H9 (cell line): Measurements from ENCODE around the gene PXYLP1. TPM values are rescaled to one million over a fixed set of nuclear protein-coding genes. Genes with fewer than 3 reads are reported as not detected.
"Not testable (repeated sequence)": the region's sequence is repeated elsewhere in the genome, so short reads cannot be mapped to it uniquely, and the experiment has no call there.

ENCODE experiments used
- DNase-seq: peaks from one replicate; pipeline ENCODE4 v3.0.0-alpha.2; 2017
- H2AFZ ChIP-seq: one replicate; pipeline ENCODE4 v1.6.1; 2013; ENCODE audit warnings: mild to moderate bottlenecking, low read length, control low read depth, moderate library complexity
- H2AK5ac ChIP-seq: 2 replicates; pipeline ENCODE4 v1.6.1; 2013; ENCODE audit warnings: low read length, control low read depth, mixed read lengths; ENCODE audit not compliant: insufficient read length
- H2BK120ac ChIP-seq: one replicate; pipeline ENCODE4 v1.6.1; 2013; ENCODE audit warnings: low read depth, mild to moderate bottlenecking, low read length, control low read depth, inconsistent platforms; ENCODE audit not compliant: poor library complexity, severe bottlenecking
- H2BK12ac ChIP-seq: 2 replicates; pipeline ENCODE4 v1.6.1; 2013; ENCODE audit warnings: low read length, control low read depth, mixed read lengths, low read depth; ENCODE audit not compliant: insufficient read length
- H2BK15ac ChIP-seq: 2 replicates; pipeline ENCODE4 v1.6.1; 2013; ENCODE audit warnings: low read depth, low read length, control low read depth
- H2BK20ac ChIP-seq: one replicate; pipeline ENCODE4 v1.6.1; 2013; ENCODE audit warnings: low read depth, mild to moderate bottlenecking, low read length, control low read depth, inconsistent platforms; ENCODE audit not compliant: poor library complexity, severe bottlenecking
- H2BK5ac ChIP-seq: 2 replicates; pipeline ENCODE4 v1.6.1; 2013; ENCODE audit warnings: low read length, control low read depth, mixed read lengths; ENCODE audit not compliant: insufficient read length
- H3K14ac ChIP-seq: 2 replicates; pipeline ENCODE4 v1.6.1; 2013; ENCODE audit warnings: low read length, control low read depth; ENCODE audit not compliant: insufficient read depth
- H3K18ac ChIP-seq: 2 replicates; pipeline ENCODE4 v1.6.1; 2013; ENCODE audit warnings: low read depth, mild to moderate bottlenecking, mixed read lengths, low read length, control low read depth; ENCODE audit not compliant: insufficient read length
- H3K23ac ChIP-seq: 2 replicates; pipeline ENCODE4 v1.6.1; 2013; ENCODE audit warnings: low read length, control low read depth, mixed read lengths, low read depth; ENCODE audit not compliant: insufficient read length
- H3K23me2 ChIP-seq: 2 replicates; pipeline ENCODE4 v1.6.1; 2013; ENCODE audit warnings: low read depth, mild to moderate bottlenecking, mixed read lengths, low read length, control low read depth; ENCODE audit not compliant: insufficient read length, poor library complexity, severe bottlenecking
- H3K27ac ChIP-seq: 2 replicates; pipeline ENCODE4 v1.5.1; 2013; ENCODE audit warnings: low read length, control low read depth, mixed read lengths, low read depth; ENCODE audit not compliant: insufficient read length
- H3K27me3 ChIP-seq: 2 replicates; pipeline ENCODE4 v1.6.1; 2013; ENCODE audit warnings: low read length, control low read depth, inconsistent platforms; ENCODE audit not compliant: insufficient read depth
- H3K4ac ChIP-seq: 2 replicates; pipeline ENCODE4 v1.6.1; 2013; ENCODE audit warnings: low read depth, mild to moderate bottlenecking, control low read depth, inconsistent platforms, low read length, moderate library complexity
- H3K4me1 ChIP-seq: 2 replicates; pipeline ENCODE4 v1.6.1; 2013; ENCODE audit warnings: low read length, control low read depth, inconsistent platforms; ENCODE audit not compliant: insufficient read depth
- H3K4me2 ChIP-seq: 2 replicates; pipeline ENCODE4 v1.6.1; 2013; ENCODE audit warnings: low read length, control low read depth, mixed read lengths; ENCODE audit not compliant: insufficient read length, insufficient read depth
- H3K56ac ChIP-seq: 2 replicates; pipeline ENCODE4 v1.6.1; 2013; ENCODE audit warnings: low read depth, mild to moderate bottlenecking, mixed read lengths, low read length, control low read depth; ENCODE audit not compliant: insufficient read length
- H3K79me1 ChIP-seq: 2 replicates; pipeline ENCODE4 v1.6.1; 2013; ENCODE audit warnings: low read depth, mild to moderate bottlenecking, moderate library complexity, low read length, control low read depth, inconsistent platforms; ENCODE audit not compliant: insufficient read depth, poor library complexity, severe bottlenecking
- H3K79me2 ChIP-seq: 2 replicates; pipeline ENCODE4 v1.6.1; 2013; ENCODE audit warnings: low read length, control low read depth, inconsistent platforms; ENCODE audit not compliant: insufficient read depth
- H3K9ac ChIP-seq: 2 replicates; pipeline ENCODE4 v1.6.1; 2013; ENCODE audit warnings: low read length, control low read depth, mixed read lengths; ENCODE audit not compliant: insufficient read length; ENCODE audit errors: extremely low read depth
- H3K9me3 ChIP-seq: one replicate; pipeline ENCODE4 v1.6.1; 2013; ENCODE audit warnings: low read depth, low read length, inconsistent platforms; ENCODE audit not compliant: control insufficient read depth
- H3T11ph ChIP-seq: one replicate; pipeline ENCODE4 v1.6.1; 2013; ENCODE audit warnings: mild to moderate bottlenecking, low read length, control low read depth, inconsistent platforms
- H4K20me1 ChIP-seq: one replicate; pipeline ENCODE4 v1.6.1; 2013; ENCODE audit not compliant: control insufficient read depth, insufficient read length, insufficient read depth
- H4K5ac ChIP-seq: 2 replicates; pipeline ENCODE4 v1.6.1; 2013; ENCODE audit warnings: low read depth, mild to moderate bottlenecking, mixed read lengths, low read length, control low read depth; ENCODE audit not compliant: insufficient read length
- H4K8ac ChIP-seq: replicated peaks from 2 replicates; pipeline ENCODE4 v1.6.1; 2013; ENCODE audit warnings: low read length, control low read depth, mixed read lengths, low read depth; ENCODE audit not compliant: insufficient read length
- H4K91ac ChIP-seq: 2 replicates; pipeline ENCODE4 v1.6.1; 2013; ENCODE audit warnings: low read depth, mild to moderate bottlenecking, moderate library complexity, mixed read lengths, low read length, control low read depth; ENCODE audit not compliant: insufficient read length
- H3K27ac Mint-ChIP-seq, 3 experiments: 2 replicates in 2 of 3; 3 replicates in 1 of 3; pipeline ENCODE4 v1.8.0; 2020 to 2021; ENCODE audit warnings: mixed read lengths in 3 of 3, mild to moderate bottlenecking in 1 of 3, moderate library complexity in 1 of 3
- H3K27me3 Mint-ChIP-seq: 2 replicates; pipeline ENCODE4 v1.8.0; 2021; ENCODE audit warnings: low read depth, mild to moderate bottlenecking, moderate library complexity, mixed read lengths
- H3K36me3 Mint-ChIP-seq, 3 experiments: 2 replicates in 2 of 3; 3 replicates in 1 of 3; pipeline ENCODE4 v1.8.0; 2020 to 2021; ENCODE audit warnings: low read depth in 3 of 3, mixed read lengths in 3 of 3; ENCODE audit not compliant: insufficient read depth in 1 of 3
- H3K4me1 Mint-ChIP-seq, 2 experiments: 2 replicates each; pipeline ENCODE4 v1.8.0; 2020; ENCODE audit warnings: mixed read lengths in 2 of 2
- H3K4me3 Mint-ChIP-seq, 2 experiments: 2 replicates in 1 of 2; 3 replicates in 1 of 2; pipeline ENCODE4 v1.8.0; 2020 to 2021; ENCODE audit warnings: mild to moderate bottlenecking in 2 of 2, mixed read lengths in 2 of 2, moderate library complexity in 1 of 2
- H3K9me3 Mint-ChIP-seq, 2 experiments: 2 replicates in 1 of 2; 3 replicates in 1 of 2; pipeline ENCODE4 v1.8.0; 2020; ENCODE audit warnings: mild to moderate bottlenecking in 2 of 2, mixed read lengths in 2 of 2, moderate library complexity in 1 of 2
- WGBS: extraction: QIAGEN DNeasy Blood & Tissue Kit; methylation state at CpG from one replicate; pipeline ENCODE4 v1.1.7; 2013; ENCODE audit warnings: missing lambda C conversion rate, low lambda C conversion rate, mixed read lengths; ENCODE audit not compliant: insufficient read length; ENCODE audit errors: extremely low coverage; 5-methylcytosine and 5-hydroxymethylcytosine counted together
- total RNA-seq: library from RNA; stranded (reverse); gene quantifications from 2 replicates; pipeline ENCODE4 v1.2.1, GENCODE V29; 2021
- TF ChIP-seq, protein P1 (sequence below): fragments of 200-600 bp; sonication (generic); conservative IDR thresholded peaks from 3 replicates; pipeline ENCODE4 v1.8.0; 2021; ENCODE audit warnings: antibody characterized with exemption, mild to moderate bottlenecking

The PXYLP1 gene
- total RNA-seq, 1 experiment from 2014 or later: 17.9 TPM

DNA sequence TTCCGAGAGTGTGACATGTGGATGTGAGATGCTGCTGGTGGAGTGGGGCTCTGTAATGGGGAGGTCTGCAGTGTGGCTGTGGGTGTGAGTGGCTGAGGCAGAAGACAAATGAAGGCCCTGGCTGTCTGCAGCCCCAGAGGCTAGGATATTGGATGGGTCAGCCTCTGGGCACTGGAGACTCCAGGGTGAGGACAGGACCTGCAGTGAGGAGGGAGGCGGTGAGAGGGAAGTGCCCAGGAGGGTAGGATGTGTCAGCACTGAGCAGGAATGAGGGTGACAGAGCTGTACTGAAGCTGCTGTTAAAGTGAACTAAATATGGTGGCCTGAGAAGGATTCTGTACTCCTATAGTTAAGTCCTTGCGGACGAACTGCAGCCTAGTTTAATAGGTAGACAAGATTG lies 27.3 kb upstream of the PXYLP1 start:
- H3K4ac ChIP-seq: no peak overlapping the region
- H3K36me3 Mint-ChIP-seq: no peaks in the 10 kb centered on the region; a peak in 1 of 7 replicates
- no peaks in the 10 kb centered on the region for H3K9me3 ChIP-seq
- no peak overlapping the region for H4K8ac ChIP-seq
- H2BK12ac ChIP-seq: no peak overlapping the region
- no peaks in the 10 kb centered on the region; a peak in 1 of 5 replicates for H3K9me3 Mint-ChIP-seq
- H2BK120ac ChIP-seq: no peak overlapping the region
- H3K4me1 ChIP-seq: no peaks in the 10 kb centered on the region
- no peak overlapping the region for H3K56ac ChIP-seq
- H2BK5ac ChIP-seq: no peak overlapping the region
- no peak overlapping the region for H3K4me3 Mint-ChIP-seq
- H3K79me1 ChIP-seq: no peaks in the 10 kb centered on the region
- DNase-seq: no peak
- no peaks in the 10 kb centered on the region for H3K79me2 ChIP-seq
- H3K4me1 Mint-ChIP-seq: peaks cover 16 to 17% of the 10 kb centered on the region in 2 experiments
- no peak overlapping the region for H2AK5ac ChIP-seq
- no peaks in the 10 kb centered on the region for H4K20me1 ChIP-seq
- no peak overlapping the region for H3K14ac ChIP-seq
- no peak overlapping the region for H4K5ac ChIP-seq
- H2BK15ac ChIP-seq: no peak overlapping the region
- H3K27me3 ChIP-seq: no peaks in the 10 kb centered on the region
- no peak overlapping the region for H3K9ac ChIP-seq
- H3K23me2 ChIP-seq: no peaks in the 10 kb centered on the region
- TF ChIP-seq, protein P1, sequence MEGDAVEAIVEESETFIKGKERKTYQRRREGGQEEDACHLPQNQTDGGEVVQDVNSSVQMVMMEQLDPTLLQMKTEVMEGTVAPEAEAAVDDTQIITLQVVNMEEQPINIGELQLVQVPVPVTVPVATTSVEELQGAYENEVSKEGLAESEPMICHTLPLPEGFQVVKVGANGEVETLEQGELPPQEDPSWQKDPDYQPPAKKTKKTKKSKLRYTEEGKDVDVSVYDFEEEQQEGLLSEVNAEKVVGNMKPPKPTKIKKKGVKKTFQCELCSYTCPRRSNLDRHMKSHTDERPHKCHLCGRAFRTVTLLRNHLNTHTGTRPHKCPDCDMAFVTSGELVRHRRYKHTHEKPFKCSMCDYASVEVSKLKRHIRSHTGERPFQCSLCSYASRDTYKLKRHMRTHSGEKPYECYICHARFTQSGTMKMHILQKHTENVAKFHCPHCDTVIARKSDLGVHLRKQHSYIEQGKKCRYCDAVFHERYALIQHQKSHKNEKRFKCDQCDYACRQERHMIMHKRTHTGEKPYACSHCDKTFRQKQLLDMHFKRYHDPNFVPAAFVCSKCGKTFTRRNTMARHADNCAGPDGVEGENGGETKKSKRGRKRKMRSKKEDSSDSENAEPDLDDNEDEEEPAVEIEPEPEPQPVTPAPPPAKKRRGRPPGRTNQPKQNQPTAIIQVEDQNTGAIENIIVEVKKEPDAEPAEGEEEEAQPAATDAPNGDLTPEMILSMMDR: no peak
- H4K91ac ChIP-seq: no peak overlapping the region
- no peak overlapping the region for H3K4me2 ChIP-seq
- no peak overlapping the region for H3K27ac Mint-ChIP-seq
- no peak overlapping the region for H3K27ac ChIP-seq
- no peak overlapping the region for H3K23ac ChIP-seq
- no peak overlapping the region for H2AFZ ChIP-seq
- no CpG with 5 or more reads among the region's 4 CpGs for WGBS
- H3K27me3 Mint-ChIP-seq: peaks cover 8% of the 10 kb centered on the region; the same call in 1 of the 2 replicates
- H3K18ac ChIP-seq: no peak overlapping the region
- H2BK20ac ChIP-seq: no peak overlapping the region
- H3T11ph ChIP-seq: no peak overlapping the region

DNA sequence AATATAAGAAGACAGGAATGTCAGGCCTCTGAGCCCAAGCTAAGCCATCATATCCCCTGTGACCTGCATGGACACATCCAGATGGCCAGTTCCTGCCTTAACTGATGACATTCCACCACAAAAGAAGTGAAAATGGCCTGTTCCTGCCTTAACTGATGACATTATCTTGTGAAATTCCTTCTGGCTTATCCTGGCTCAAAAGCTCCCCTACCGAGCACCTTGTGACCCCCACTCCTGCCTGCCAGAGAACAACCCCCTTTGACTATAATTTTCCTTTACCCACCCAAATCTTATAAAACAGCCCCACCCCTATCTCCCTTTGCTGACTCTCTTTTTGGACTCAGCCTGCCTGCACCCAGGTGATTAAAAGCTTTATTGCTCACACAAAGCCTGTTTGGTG lies 20.3 kb upstream of the PXYLP1 start:
- H4K91ac ChIP-seq, H3K27me3 ChIP-seq, H3K9ac ChIP-seq, H3K79me2 ChIP-seq, H2BK12ac ChIP-seq, H3K23me2 ChIP-seq, H3K23ac ChIP-seq, H2BK120ac ChIP-seq, H3K18ac ChIP-seq, H2BK20ac ChIP-seq, H3K36me3 Mint-ChIP-seq, H2AK5ac ChIP-seq, H3K9me3 Mint-ChIP-seq, DNase-seq, H3K4me3 Mint-ChIP-seq, H3K56ac ChIP-seq, H2BK5ac ChIP-seq, H2AFZ ChIP-seq, H3K27me3 Mint-ChIP-seq, H3K14ac ChIP-seq, H3K79me1 ChIP-seq, H4K5ac ChIP-seq, H3K4ac ChIP-seq, H4K8ac ChIP-seq, H2BK15ac ChIP-seq, H3K9me3 ChIP-seq, H3K4me2 ChIP-seq, H3K27ac ChIP-seq, H4K20me1 ChIP-seq, H3T11ph ChIP-seq, H3K4me1 ChIP-seq: not testable (repeated sequence)
- Mint-ChIP-seq H3K27ac (0 out of 7 replicates have a peak overlapping the region, but pooled peaks of 1 of the 3 experiments have one; percentile 13), H3K4me1 (peaks cover 4 to 10% of the 10 kb centered on the region in 2 experiments)
- WGBS: no CpG with 5 or more reads among the region's 1 CpG
